ENCODE data around the gene DISP2.

DISP2 gene

GRCh38 chr15:40424483-40425115, 66.6 kb downstream of the DISP2 start:
- peaks cover under 1% of the 10 kb centered on the region for H3K4me1 Mint-ChIP-seq
- TF ChIP-seq CTCF (IDR thresholded peaks at IDR 0.05), result no peak
- no peak for DNase-seq
- H3K9me3 Mint-ChIP-seq, result no peaks in the 10 kb centered on the region
- no peaks in the 10 kb centered on the region for H3K36me3 Mint-ChIP-seq (ENCODE audit: low read depth)
- H3K27ac Mint-ChIP-seq, result no peak overlapping the region
- H3K4me3 Mint-ChIP-seq, result no peak overlapping the region
- peaks cover 24% of the 10 kb centered on the region for H3K27me3 Mint-ChIP-seq (ENCODE audit: low read depth, poor library complexity)

- Mint-ChIP-seq H3K4me1 (peaks cover 12% of the 10 kb centered on the region), H3K4me3 (no peak overlapping the region), H3K9me3 (no peaks in the 10 kb centered on the region), H3K27ac (no peak overlapping the region), H3K36me3 (ENCODE audit: low read depth) (no peaks in the 10 kb centered on the region), H3K27me3 (ENCODE audit: low read depth, poor library complexity) (peaks cover 24% of the 10 kb centered on the region)
- no peak for TF ChIP-seq CTCF (IDR thresholded peaks at IDR 0.05)
- DNase-seq, result no peak
These were observed 67.7 kb downstream of the DISP2 start for GRCh38 chr15:40425681-40426080.

- Mint-ChIP-seq H3K4me1 (peaks cover 15% of the 10 kb centered on the region), H3K36me3 (ENCODE audit: low read depth) (no peaks in the 10 kb centered on the region), H3K4me3 (no peak overlapping the region), H3K9me3 (no peaks in the 10 kb centered on the region), H3K27me3 (ENCODE audit: low read depth, poor library complexity) (peaks cover 18% of the 10 kb centered on the region), H3K27ac (no peak overlapping the region)
- TF ChIP-seq CTCF (IDR thresholded peaks at IDR 0.05), result no peak
- no peak for DNase-seq
These were observed 69.2 kb downstream of the DISP2 start for GRCh38 chr15:40427188-40427587.

- no peak for TF ChIP-seq CTCF (IDR thresholded peaks at IDR 0.05)
- Mint-ChIP-seq H3K9me3 (no peaks in the 10 kb centered on the region), H3K27ac (no peak overlapping the region), H3K27me3 (ENCODE audit: low read depth, poor library complexity) (peaks cover 27% of the 10 kb centered on the region), H3K4me1 (peaks cover 15% of the 10 kb centered on the region), H3K36me3 (ENCODE audit: low read depth) (no peaks in the 10 kb centered on the region), H3K4me3 (no peak overlapping the region)
- no peak for DNase-seq
These were observed 70.2 kb downstream of the DISP2 start for GRCh38 chr15:40428185-40428584.

Data from nephron progenitor cell (in vitro differentiated cells).